ENCODE measurements around the gene FASTKD2. TPM values are rescaled to one million over a fixed set of nuclear protein-coding genes. Genes with fewer than 3 reads are reported as not detected.

FASTKD2 gene
- total RNA-seq, 4 donors from 2014 or later: 6.8 to 24.9 (median 21.1) TPM

DNA sequence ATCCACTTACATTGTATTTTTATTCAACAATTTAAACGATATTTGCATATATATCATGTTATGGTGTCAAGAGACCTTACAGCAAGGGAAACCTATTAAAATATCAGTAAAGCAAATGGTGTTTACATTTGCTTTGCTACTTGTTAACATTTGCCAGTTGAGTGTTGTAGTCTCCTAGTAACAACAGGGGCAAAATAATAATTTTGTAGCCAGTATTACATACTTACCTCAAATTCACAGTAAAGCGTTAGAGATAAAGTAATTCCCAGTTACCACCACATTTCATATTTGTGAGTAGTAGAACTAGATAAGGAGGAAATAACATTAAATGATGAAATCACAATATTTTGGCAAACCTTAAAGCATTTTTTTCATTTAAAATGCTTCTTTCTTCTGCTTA lies 71.3 kb downstream of the FASTKD2 start:
- Histone ChIP-seq H3K36me3 (no peaks in the 10 kb centered on the region), H3K27me3 (no peaks in the 10 kb centered on the region), H3K9me3 (no peaks in the 10 kb centered on the region), H3K4me1 (peaks cover 0 to 6% (median 0%) of the 10 kb centered on the region in 4 donors), H3K4me3 (no peak overlapping the region), H3K27ac (no peak overlapping the region)
- DNase-seq: no peak
- intact Hi-C loops (cut with DNase I; ENCODE audit: low total_unique reads): no loop called here
- in situ Hi-C loops (cut with MboI; ENCODE audit: low pct_ligation_motif_present in 1 of 4, low pct_unique_long_range_greater_than_20kb in 1 of 4, low sequenced_read_pairs in 3 of 4): no loop called here
- 56 to 71% methylated on average over 2 of the region's 2 CpGs for WGBS, 2 donors (ENCODE audit: low coverage in 1 of 2)
- TF ChIP-seq POLR2AphosphoS5 (IDR thresholded peaks at IDR 0.05) (no peak), EP300 (IDR thresholded peaks at IDR 0.05; ENCODE audit: low read depth) (no peak), POLR2A (IDR thresholded peaks at IDR 0.05) (no peak)
- TF ChIP-seq, protein P1, sequence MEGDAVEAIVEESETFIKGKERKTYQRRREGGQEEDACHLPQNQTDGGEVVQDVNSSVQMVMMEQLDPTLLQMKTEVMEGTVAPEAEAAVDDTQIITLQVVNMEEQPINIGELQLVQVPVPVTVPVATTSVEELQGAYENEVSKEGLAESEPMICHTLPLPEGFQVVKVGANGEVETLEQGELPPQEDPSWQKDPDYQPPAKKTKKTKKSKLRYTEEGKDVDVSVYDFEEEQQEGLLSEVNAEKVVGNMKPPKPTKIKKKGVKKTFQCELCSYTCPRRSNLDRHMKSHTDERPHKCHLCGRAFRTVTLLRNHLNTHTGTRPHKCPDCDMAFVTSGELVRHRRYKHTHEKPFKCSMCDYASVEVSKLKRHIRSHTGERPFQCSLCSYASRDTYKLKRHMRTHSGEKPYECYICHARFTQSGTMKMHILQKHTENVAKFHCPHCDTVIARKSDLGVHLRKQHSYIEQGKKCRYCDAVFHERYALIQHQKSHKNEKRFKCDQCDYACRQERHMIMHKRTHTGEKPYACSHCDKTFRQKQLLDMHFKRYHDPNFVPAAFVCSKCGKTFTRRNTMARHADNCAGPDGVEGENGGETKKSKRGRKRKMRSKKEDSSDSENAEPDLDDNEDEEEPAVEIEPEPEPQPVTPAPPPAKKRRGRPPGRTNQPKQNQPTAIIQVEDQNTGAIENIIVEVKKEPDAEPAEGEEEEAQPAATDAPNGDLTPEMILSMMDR (IDR thresholded peaks at IDR 0.05): no peak

DNA sequence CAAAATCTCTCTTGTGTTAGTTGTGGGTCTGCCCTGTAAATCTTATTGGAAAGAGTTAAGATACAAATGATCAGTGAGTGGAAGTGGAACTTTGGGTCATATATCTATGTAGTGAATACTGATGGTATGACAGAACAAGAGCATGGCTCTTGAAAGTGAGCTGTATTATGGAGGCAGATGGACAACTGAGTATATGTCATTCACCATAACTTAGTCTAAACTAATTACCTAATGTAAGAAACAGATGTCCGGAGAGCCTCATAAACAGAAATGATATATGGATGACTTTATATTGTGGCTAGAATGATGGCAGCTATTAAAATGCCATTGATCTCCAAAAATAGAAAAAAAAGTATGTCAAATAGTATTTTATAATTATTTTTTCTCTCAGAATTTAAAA lies 72.4 kb downstream of the FASTKD2 start:
- Histone ChIP-seq H3K4me1 (peaks cover 0 to 6% (median 0%) of the 10 kb centered on the region in 4 donors), H3K4me3 (no peak overlapping the region), H3K27me3 (no peaks in the 10 kb centered on the region), H3K36me3 (no peaks in the 10 kb centered on the region), H3K9me3 (no peaks in the 10 kb centered on the region), H3K27ac (no peak overlapping the region)
- TF ChIP-seq, protein P1 (IDR thresholded peaks at IDR 0.05): no peak
- TF ChIP-seq EP300 (IDR thresholded peaks at IDR 0.05; ENCODE audit: low read depth) (no peak), POLR2A (IDR thresholded peaks at IDR 0.05) (no peak), POLR2AphosphoS5 (IDR thresholded peaks at IDR 0.05) (no peak)
- in situ Hi-C loops (cut with MboI; ENCODE audit: low pct_ligation_motif_present in 1 of 4, low pct_unique_long_range_greater_than_20kb in 1 of 4, low sequenced_read_pairs in 3 of 4) (no loop called here), intact Hi-C loops (cut with DNase I; ENCODE audit: low total_unique reads) (no loop called here)
- DNase-seq: no peak
- 71 to 75% methylated on average over 1 of the region's 1 CpG for WGBS, 2 donors (ENCODE audit: low coverage in 1 of 2)

DNA sequence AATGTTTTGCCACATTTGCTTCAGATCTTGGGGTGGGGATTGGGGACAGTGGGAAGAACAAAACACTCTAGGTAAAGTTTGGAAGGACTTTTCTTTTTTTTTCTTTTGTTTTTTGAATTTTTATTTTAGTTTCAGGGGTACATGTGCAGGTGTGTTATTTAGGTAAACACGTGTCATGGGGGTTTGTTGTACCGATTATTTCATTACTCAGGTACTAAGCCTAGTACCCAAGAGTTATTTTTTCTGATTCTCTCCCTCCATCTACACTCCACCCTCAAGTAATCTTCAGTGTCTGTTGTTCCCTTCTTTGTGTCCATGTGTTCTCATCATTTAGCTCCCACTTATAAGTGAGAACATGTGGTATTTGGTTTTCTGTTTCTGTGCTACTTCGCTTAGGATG lies 73.3 kb downstream of the FASTKD2 start:
- intact Hi-C loops (cut with DNase I; ENCODE audit: low total_unique reads): no loop called here
- Histone ChIP-seq H3K4me3 (no peak overlapping the region), H3K9me3 (no peaks in the 10 kb centered on the region), H3K27ac (no peak overlapping the region), H3K36me3 (no peaks in the 10 kb centered on the region), H3K27me3 (no peaks in the 10 kb centered on the region), H3K4me1 (peaks cover 0 to 6% (median 0%) of the 10 kb centered on the region in 4 donors)
- TF ChIP-seq POLR2A (IDR thresholded peaks at IDR 0.05): no peak
- TF ChIP-seq, protein P1 (IDR thresholded peaks at IDR 0.05): no peak
- TF ChIP-seq POLR2AphosphoS5 (IDR thresholded peaks at IDR 0.05): no peak
- no peak for TF ChIP-seq EP300 (IDR thresholded peaks at IDR 0.05; ENCODE audit: low read depth)
- in situ Hi-C loops (cut with MboI; ENCODE audit: low pct_ligation_motif_present in 1 of 4, low pct_unique_long_range_greater_than_20kb in 1 of 4, low sequenced_read_pairs in 3 of 4): no loop called here
- WGBS, 2 donors (ENCODE audit: low coverage in 1 of 2): 85 to 100% methylated on average over 2 to 3 of the region's 3 CpGs
- DNase-seq: no peak

DNA sequence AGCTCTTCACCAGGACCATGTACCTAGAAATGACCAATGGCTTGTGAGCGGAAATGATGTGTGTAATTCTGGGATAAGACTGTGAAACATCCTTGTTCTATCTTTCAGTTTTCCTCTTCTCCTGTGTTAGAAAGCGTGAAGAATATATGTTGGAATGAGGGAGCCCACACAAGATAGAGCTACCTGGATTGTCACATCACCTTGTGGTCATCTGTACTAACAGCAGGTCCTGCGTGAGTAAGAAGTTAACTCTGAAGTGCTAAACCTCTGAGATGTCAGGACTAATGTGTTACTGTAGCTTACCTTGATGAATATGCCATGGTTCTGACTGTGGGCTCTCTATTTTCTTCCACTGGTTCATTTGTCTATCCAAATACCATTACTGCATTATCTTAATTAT lies 75.6 kb downstream of the FASTKD2 start:
- in situ Hi-C loops (cut with MboI; ENCODE audit: low pct_ligation_motif_present in 1 of 4, low pct_unique_long_range_greater_than_20kb in 1 of 4, low sequenced_read_pairs in 3 of 4) (no loop called here), intact Hi-C loops (cut with DNase I; ENCODE audit: low total_unique reads) (no loop called here)
- Histone ChIP-seq H3K27me3 (no peaks in the 10 kb centered on the region), H3K27ac (no peak overlapping the region), H3K4me1 (peaks cover 0 to 6% (median 0%) of the 10 kb centered on the region in 4 donors), H3K4me3 (no peak overlapping the region), H3K9me3 (no peaks in the 10 kb centered on the region), H3K36me3 (no peaks in the 10 kb centered on the region)
- TF ChIP-seq POLR2AphosphoS5 (IDR thresholded peaks at IDR 0.05): no peak
- no peak for TF ChIP-seq EP300 (IDR thresholded peaks at IDR 0.05; ENCODE audit: low read depth)
- no peak for TF ChIP-seq POLR2A (IDR thresholded peaks at IDR 0.05)
- TF ChIP-seq, protein P1 (IDR thresholded peaks at IDR 0.05): no peak
- 64 to 92% methylated on average over 3 of the region's 3 CpGs for WGBS, 2 donors (ENCODE audit: low coverage in 1 of 2)
- DNase-seq: no peak

Small RNAs within 50 kb of the gene (small RNA-seq; reads per million reads assigned to genes)
- gene MIR3130-2: 0 reads per million in 4 donors

Other genes with a start within 250 kb of the FASTKD2 start
- gene FAM237A, start 123.1 kb upstream of the FASTKD2 start, total RNA-seq: not detected
- not detected for gene DYTN, start 47.2 kb upstream of the FASTKD2 start, total RNA-seq
- gene MDH1B, start 278 bp upstream of the FASTKD2 start, total RNA-seq: 100 to 1,000 TPM in 1 of 4 donors, under 1 TPM in 2, not detected in 1; 0.55 to 365 (median 0.79) TPM
- not detected for gene CPO, start 173.9 kb downstream of the FASTKD2 start, total RNA-seq